ENCODE data around the gene GRM8. TPM values are rescaled to one million over a fixed set of nuclear protein-coding genes. Genes with fewer than 3 reads are reported as not detected.

Gene GRM8
- total RNA-seq, 1 experiment from 2014 or later = not detected

GRCh38 chr7:127081539-127081938 lies 171.2 kb downstream of the GRM8 start:
- H3K4me1 ChIP-seq (ENCODE audit: control insufficient read depth, insufficient read depth, low read length) = no peaks in the 10 kb centered on the region
- intact Hi-C loops (cut with micrococcal nuclease; ENCODE audit: unreplicated experiment) = no loop called here
- no TSS peak for BruUV-seq (replicated peaks)
- ChIA-PET CTCF (no interaction called here), POLR2A (no interaction called here)
- ATAC-seq = no peak
- no peak overlapping the region for H3K4me3 ChIP-seq (ENCODE audit: low read depth in 2 of 2, low read length in 2 of 2)
- TF ChIP-seq REST (IDR thresholded peaks at IDR 0.05; ENCODE audit: insufficient read depth in 1 of 2, low read depth in 2 of 2, low read length in 1 of 2) (no peak), POLR2AphosphoS5 (IDR thresholded peaks at IDR 0.05; ENCODE audit: low read depth, low read length) (no peak), SIN3A (IDR thresholded peaks at IDR 0.05; ENCODE audit: borderline replicate concordance, insufficient read depth, low read depth, low read length) (no peak), TCF7L2 (IDR thresholded peaks at IDR 0.05; ENCODE audit: low read depth, low read length) (no peak)
- TF ChIP-seq, protein P1, sequence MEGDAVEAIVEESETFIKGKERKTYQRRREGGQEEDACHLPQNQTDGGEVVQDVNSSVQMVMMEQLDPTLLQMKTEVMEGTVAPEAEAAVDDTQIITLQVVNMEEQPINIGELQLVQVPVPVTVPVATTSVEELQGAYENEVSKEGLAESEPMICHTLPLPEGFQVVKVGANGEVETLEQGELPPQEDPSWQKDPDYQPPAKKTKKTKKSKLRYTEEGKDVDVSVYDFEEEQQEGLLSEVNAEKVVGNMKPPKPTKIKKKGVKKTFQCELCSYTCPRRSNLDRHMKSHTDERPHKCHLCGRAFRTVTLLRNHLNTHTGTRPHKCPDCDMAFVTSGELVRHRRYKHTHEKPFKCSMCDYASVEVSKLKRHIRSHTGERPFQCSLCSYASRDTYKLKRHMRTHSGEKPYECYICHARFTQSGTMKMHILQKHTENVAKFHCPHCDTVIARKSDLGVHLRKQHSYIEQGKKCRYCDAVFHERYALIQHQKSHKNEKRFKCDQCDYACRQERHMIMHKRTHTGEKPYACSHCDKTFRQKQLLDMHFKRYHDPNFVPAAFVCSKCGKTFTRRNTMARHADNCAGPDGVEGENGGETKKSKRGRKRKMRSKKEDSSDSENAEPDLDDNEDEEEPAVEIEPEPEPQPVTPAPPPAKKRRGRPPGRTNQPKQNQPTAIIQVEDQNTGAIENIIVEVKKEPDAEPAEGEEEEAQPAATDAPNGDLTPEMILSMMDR (IDR thresholded peaks at IDR 0.05) = no peak
- H3K27ac ChIP-seq (ENCODE audit: low read length) = no peak overlapping the region
- H3K9me3 ChIP-seq (ENCODE audit: control insufficient read depth, insufficient read depth, low read depth, low read length) = no peaks in the 10 kb centered on the region
- no peak for DNase-seq (ENCODE audit: low read depth, low spot score)
- H3K36me3 ChIP-seq (ENCODE audit: control insufficient read depth, insufficient read depth, low read length) = no peaks in the 10 kb centered on the region
- in situ Hi-C loops (cut with HindIII; ENCODE audit: low pct_unique_long_range_greater_than_20kb, low sequenced_read_pairs) = no loop called here
- no peaks in the 10 kb centered on the region for H3K27me3 ChIP-seq (ENCODE audit: control insufficient read depth, insufficient read depth, low read length)

GRCh38 chr7:127080576-127080975 lies 172.2 kb downstream of the GRM8 start:
- no peak overlapping the region for H3K4me3 ChIP-seq (ENCODE audit: low read depth in 2 of 2, low read length in 2 of 2)
- H3K4me1 ChIP-seq (ENCODE audit: control insufficient read depth, insufficient read depth, low read length) = no peaks in the 10 kb centered on the region
- no peak for ATAC-seq
- no TSS peak for BruUV-seq (replicated peaks)
- no peak overlapping the region for H3K27ac ChIP-seq (ENCODE audit: low read length)
- intact Hi-C loops (cut with micrococcal nuclease; ENCODE audit: unreplicated experiment) (no loop called here), in situ Hi-C loops (cut with HindIII; ENCODE audit: low pct_unique_long_range_greater_than_20kb, low sequenced_read_pairs) (no loop called here)
- H3K9me3 ChIP-seq (ENCODE audit: control insufficient read depth, insufficient read depth, low read depth, low read length) = no peaks in the 10 kb centered on the region
- TF ChIP-seq TCF7L2 (IDR thresholded peaks at IDR 0.05; ENCODE audit: low read depth, low read length) (no peak), SIN3A (IDR thresholded peaks at IDR 0.05; ENCODE audit: borderline replicate concordance, insufficient read depth, low read depth, low read length) (no peak)
- H3K36me3 ChIP-seq (ENCODE audit: control insufficient read depth, insufficient read depth, low read length) = no peaks in the 10 kb centered on the region
- ChIA-PET CTCF (no interaction called here), POLR2A (no interaction called here)
- DNase-seq (ENCODE audit: low read depth, low spot score) = no peak
- no peaks in the 10 kb centered on the region for H3K27me3 ChIP-seq (ENCODE audit: control insufficient read depth, insufficient read depth, low read length)

DNA sequence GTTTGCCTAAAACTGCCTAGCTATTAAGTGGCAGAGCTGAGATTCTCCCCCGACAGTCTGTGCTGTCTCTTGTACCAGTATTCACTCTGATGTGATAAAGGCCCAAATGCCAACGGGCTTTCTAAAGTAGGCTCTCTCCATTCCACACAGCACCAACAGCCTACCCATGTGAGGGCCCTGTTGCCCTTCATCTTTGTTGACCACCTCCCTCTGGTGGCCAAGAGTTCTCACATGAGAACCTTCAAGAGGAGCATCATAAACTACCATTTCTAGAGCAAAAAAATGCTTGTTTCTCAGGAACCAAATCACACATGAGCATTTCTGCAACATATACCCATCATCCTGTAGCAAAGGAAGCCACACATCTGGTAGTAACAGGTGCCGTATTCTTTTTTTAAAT lies 185.8 kb downstream of the GRM8 start:
- H3K9me3 ChIP-seq (ENCODE audit: control insufficient read depth, insufficient read depth, low read depth, low read length) = no peaks in the 10 kb centered on the region
- H3K4me1 ChIP-seq (ENCODE audit: control insufficient read depth, insufficient read depth, low read length) = no peaks in the 10 kb centered on the region
- H3K36me3 ChIP-seq (ENCODE audit: control insufficient read depth, insufficient read depth, low read length) = no peaks in the 10 kb centered on the region
- in situ Hi-C loops (cut with HindIII; ENCODE audit: low pct_unique_long_range_greater_than_20kb, low sequenced_read_pairs) (no loop called here), intact Hi-C loops (cut with micrococcal nuclease; ENCODE audit: unreplicated experiment) (no loop called here)
- ChIA-PET CTCF (no interaction called here), POLR2A (no interaction called here)
- TF ChIP-seq, protein P1 (IDR thresholded peaks at IDR 0.05) = peak; percentile 23
- TF ChIP-seq REST (IDR thresholded peaks at IDR 0.05; ENCODE audit: insufficient read depth in 1 of 2, low read depth in 2 of 2, low read length in 1 of 2) = no peak
- ATAC-seq = no peak
- BruUV-seq (replicated peaks) = no TSS peak
- DNase-seq (ENCODE audit: low read depth, low spot score) = no peak
- no peak overlapping the region for H3K4me3 ChIP-seq (ENCODE audit: low read depth in 2 of 2, low read length in 2 of 2)
- H3K27ac ChIP-seq (ENCODE audit: low read length) = no peak overlapping the region
- no peaks in the 10 kb centered on the region; the same call in 1 of the 2 replicates for H3K27me3 ChIP-seq (ENCODE audit: control insufficient read depth, insufficient read depth, low read length)
